ENCODE data around the gene ELAPOR2. TPM values are rescaled to one million over a fixed set of nuclear protein-coding genes. Genes with fewer than 3 reads are reported as not detected.

ELAPOR2 gene
- total RNA-seq, 4 donors from 2014 or later: 14.6 to 24.9 (median 19.7) TPM

GRCh38 chr7:87083865-87084519, 24.5 kb upstream of the ELAPOR2 start:
- no peak for TF ChIP-seq POLR2AphosphoS5 (IDR thresholded peaks at IDR 0.05)
- TF ChIP-seq POLR2A (IDR thresholded peaks at IDR 0.05): no peak
- Histone ChIP-seq H3K4me3 (no peak overlapping the region), H3K27ac (no peak overlapping the region), H3K9me3 (no peaks in the 10 kb centered on the region), H3K4me1 (no peaks in the 10 kb centered on the region), H3K36me3 (no peaks in the 10 kb centered on the region), H3K27me3 (no peaks in the 10 kb centered on the region)
- no peak for ATAC-seq
- 81 to 90% methylated on average over 3 to 5 of the region's 5 CpGs for WGBS, 2 donors (ENCODE audit: low coverage in 1 of 2)

- Histone ChIP-seq H3K36me3 (no peaks in the 10 kb centered on the region), H3K4me1 (no peaks in the 10 kb centered on the region), H3K27ac (no peak overlapping the region), H3K27me3 (no peaks in the 10 kb centered on the region), H3K9me3 (no peaks in the 10 kb centered on the region), H3K4me3 (no peak overlapping the region)
- WGBS, 2 donors (ENCODE audit: low coverage in 1 of 2): 74 to 90% methylated on average over 4 to 5 of the region's 5 CpGs
- no peak for ATAC-seq
- TF ChIP-seq EP300 (IDR thresholded peaks at IDR 0.05) (no peak), POLR2AphosphoS5 (IDR thresholded peaks at IDR 0.05) (no peak), POLR2A (IDR thresholded peaks at IDR 0.05) (no peak), CTCF (IDR thresholded peaks at IDR 0.05) (no peak)
Observed at GRCh38 chr7:87082675-87083074, 23.2 kb upstream of the ELAPOR2 start.

DNA sequence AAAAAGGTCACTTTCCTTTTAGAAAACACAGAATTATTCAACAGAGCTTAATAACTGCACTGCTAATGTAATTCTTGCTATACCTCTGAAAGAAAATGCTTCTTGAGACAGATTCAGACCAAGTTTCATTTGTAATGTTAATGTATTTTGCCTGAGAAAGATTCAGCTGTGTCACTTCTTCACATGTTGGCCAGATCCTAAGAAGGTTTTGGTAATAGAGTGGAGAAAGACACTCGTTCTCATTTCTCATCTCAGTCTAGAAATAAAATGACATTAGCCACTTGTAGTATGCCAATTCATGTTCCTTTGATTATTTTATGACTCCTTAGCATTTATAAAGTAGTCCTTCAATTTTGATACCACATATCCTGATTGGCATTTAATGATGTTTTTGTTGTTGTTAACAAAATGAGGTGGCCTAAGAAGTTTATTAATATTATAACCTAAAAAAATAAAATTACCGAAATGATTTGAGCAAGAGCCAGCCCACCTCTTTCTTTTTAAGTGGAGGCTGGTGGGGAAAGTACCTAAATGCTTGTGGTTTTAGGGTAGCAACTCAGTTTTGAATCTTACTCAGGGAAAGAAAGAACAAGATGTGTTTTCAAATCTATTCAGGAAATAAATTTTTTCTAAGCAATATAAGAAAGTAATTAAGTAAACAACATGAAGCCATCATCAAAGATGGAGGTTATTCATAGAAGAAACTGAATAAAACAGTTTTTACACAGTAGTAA, 16.4 kb upstream of the ELAPOR2 start:
- no peak for TF ChIP-seq EP300 (IDR thresholded peaks at IDR 0.05)
- TF ChIP-seq CTCF (IDR thresholded peaks at IDR 0.05): no peak
- TF ChIP-seq POLR2AphosphoS5 (IDR thresholded peaks at IDR 0.05): no peak
- no peak for TF ChIP-seq POLR2A (IDR thresholded peaks at IDR 0.05)
- H3K4me3 ChIP-seq: no peak overlapping the region
- no peaks in the 10 kb centered on the region for H3K9me3 ChIP-seq
- WGBS, 2 donors (ENCODE audit: low coverage in 1 of 2): 62 to 68% methylated on average over 2 of the region's 2 CpGs
- H3K27me3 ChIP-seq: no peaks in the 10 kb centered on the region
- H3K36me3 ChIP-seq: no peaks in the 10 kb centered on the region
- no peak for ATAC-seq
- H3K4me1 ChIP-seq: no peaks in the 10 kb centered on the region
- H3K27ac ChIP-seq: no peak overlapping the region

GRCh38 chr7:87067788-87068187, 8.3 kb upstream of the ELAPOR2 start:
- Histone ChIP-seq H3K4me1 (no peaks in the 10 kb centered on the region), H3K36me3 (no peaks in the 10 kb centered on the region), H3K27me3 (no peaks in the 10 kb centered on the region), H3K4me3 (no peak overlapping the region), H3K27ac (no peak overlapping the region), H3K9me3 (no peaks in the 10 kb centered on the region)
- no peak for TF ChIP-seq EP300 (IDR thresholded peaks at IDR 0.05)
- no peak for TF ChIP-seq POLR2A (IDR thresholded peaks at IDR 0.05)
- TF ChIP-seq POLR2AphosphoS5 (IDR thresholded peaks at IDR 0.05): no peak
- TF ChIP-seq CTCF (IDR thresholded peaks at IDR 0.05): no peak
- no peak for ATAC-seq

DNA sequence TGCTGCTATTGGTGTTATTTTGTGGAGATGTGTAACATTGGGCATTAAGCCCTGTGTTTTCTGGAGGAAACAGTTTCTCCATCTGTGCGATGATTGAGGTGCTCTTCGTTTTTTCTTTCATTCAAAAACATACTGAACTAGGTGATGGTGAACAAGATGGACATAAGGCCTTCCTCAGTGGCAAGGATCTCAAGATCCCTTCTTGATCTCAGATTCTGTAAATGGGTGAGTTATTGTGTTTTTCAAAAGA, 759 bp upstream of the ELAPOR2 start:
- Histone ChIP-seq H3K27me3 (no peaks in the 10 kb centered on the region), H3K9me3 (no peaks in the 10 kb centered on the region), H3K4me1 (peaks cover 0 to 37% (median 0%) of the 10 kb centered on the region in 3 donors), H3K36me3 (no peaks in the 10 kb centered on the region), H3K27ac (peak overlapping the region; percentile 54 to 85 (median 76)), H3K4me3 (peak overlapping the region; percentile 47 to 65)
- WGBS, 2 donors (ENCODE audit: low coverage in 1 of 2): 68% methylated on average over 2 of the region's 2 CpGs
- ATAC-seq: no peak
- TF ChIP-seq POLR2AphosphoS5 (IDR thresholded peaks at IDR 0.05) (no peak), POLR2A (IDR thresholded peaks at IDR 0.05) (no peak), EP300 (IDR thresholded peaks at IDR 0.05) (no peak)
